Measurements from ENCODE around the gene CXXC4. TPM values are rescaled to one million over a fixed set of nuclear protein-coding genes. Genes with fewer than 3 reads are reported as not detected.

Gene CXXC4
- total RNA-seq, 1 experiment from 2014 or later, result not detected

GRCh38 chr4:104502471-104502870 is 7.8 kb upstream of the CXXC4 start:
- no peak overlapping the region for H3K4me3 Mint-ChIP-seq (ENCODE audit: unreplicated experiment)
- intact Hi-C loops (cut with micrococcal nuclease), result no loop called here
- no peaks in the 10 kb centered on the region for H3K9me3 Mint-ChIP-seq (ENCODE audit: unreplicated experiment)
- CTCF ChIA-PET, result interaction anchor here (0.6 kb wide), 1 partner anchor 244 kb away, joined by 3 read pairs; no protein-coding TSS in a partner anchor
- BruUV-seq (replicated peaks), result no TSS peak
- no peak for DNase-seq (ENCODE audit: unreplicated experiment)
- H3K27me3 Mint-ChIP-seq (ENCODE audit: insufficient read depth, unreplicated experiment), result no peaks in the 10 kb centered on the region
- TF ChIP-seq CTCF (IDR thresholded peaks at IDR 0.05; ENCODE audit: unreplicated experiment), result no peak
- no peaks in the 10 kb centered on the region for H3K36me3 Mint-ChIP-seq (ENCODE audit: insufficient read depth, unreplicated experiment)
- POLR2A ChIA-PET, result no interaction called here
- no peak overlapping the region for H3K27ac Mint-ChIP-seq (ENCODE audit: low read depth, unreplicated experiment)
- H3K4me1 Mint-ChIP-seq (ENCODE audit: insufficient read depth, unreplicated experiment), result no peaks in the 10 kb centered on the region

- intact Hi-C loops (cut with micrococcal nuclease), result no loop called here
- no peak for TF ChIP-seq CTCF (IDR thresholded peaks at IDR 0.05; ENCODE audit: unreplicated experiment)
- no TSS peak for BruUV-seq (replicated peaks)
- Mint-ChIP-seq H3K4me3 (ENCODE audit: unreplicated experiment) (no peak overlapping the region), H3K4me1 (ENCODE audit: insufficient read depth, unreplicated experiment) (no peaks in the 10 kb centered on the region), H3K36me3 (ENCODE audit: insufficient read depth, unreplicated experiment) (no peaks in the 10 kb centered on the region), H3K27ac (ENCODE audit: low read depth, unreplicated experiment) (no peak overlapping the region), H3K9me3 (ENCODE audit: unreplicated experiment) (no peaks in the 10 kb centered on the region), H3K27me3 (ENCODE audit: insufficient read depth, unreplicated experiment) (no peaks in the 10 kb centered on the region)
- ChIA-PET CTCF (interaction anchor here (0.6 to 0.7 kb wide), 3 partner anchors 238 to 648 kb away, joined by 3 to 4 read pairs (median 3); no protein-coding TSS in a partner anchor), POLR2A (no interaction called here)
- DNase-seq (ENCODE audit: unreplicated experiment), result no peak
Measured at GRCh38 chr4:104501290-104501689, 6.6 kb upstream of the CXXC4 start.

GRCh38 chr4:104500442-104500841 is 5.7 kb upstream of the CXXC4 start:
- intact Hi-C loops (cut with micrococcal nuclease), result no loop called here
- Mint-ChIP-seq H3K9me3 (ENCODE audit: unreplicated experiment) (no peaks in the 10 kb centered on the region), H3K36me3 (ENCODE audit: insufficient read depth, unreplicated experiment) (no peaks in the 10 kb centered on the region), H3K27me3 (ENCODE audit: insufficient read depth, unreplicated experiment) (no peaks in the 10 kb centered on the region), H3K27ac (ENCODE audit: low read depth, unreplicated experiment) (no peak overlapping the region), H3K4me3 (ENCODE audit: unreplicated experiment) (no peak overlapping the region), H3K4me1 (ENCODE audit: insufficient read depth, unreplicated experiment) (no peaks in the 10 kb centered on the region)
- no TSS peak for BruUV-seq (replicated peaks)
- CTCF ChIA-PET, result interaction anchor here (1.1 kb wide), 1 partner anchor 9 kb away, joined by 3 read pairs; no protein-coding TSS in a partner anchor
- POLR2A ChIA-PET, result no interaction called here
- DNase-seq (ENCODE audit: unreplicated experiment), result no peak
- no peak for TF ChIP-seq CTCF (IDR thresholded peaks at IDR 0.05; ENCODE audit: unreplicated experiment)

GRCh38 chr4:104494185-104494584 is 509 bp downstream of the CXXC4 start:
- CTCF ChIA-PET, result interaction anchor here (0.6 to 0.8 kb wide), 5 partner anchors 181 to 1221 kb away, joined by 3 to 5 read pairs (median 4); no protein-coding TSS in a partner anchor
- peak overlapping the region; percentile 82 for H3K27ac Mint-ChIP-seq (ENCODE audit: low read depth, unreplicated experiment)
- H3K27me3 Mint-ChIP-seq (ENCODE audit: insufficient read depth, unreplicated experiment), result no peaks in the 10 kb centered on the region
- POLR2A ChIA-PET, result interaction anchor here (0.6 to 1.4 kb wide), 3 partner anchors 18 to 995 kb away, joined by 3 to 4 read pairs (median 4); partner anchors contain the start of gene PPA2
- H3K4me1 Mint-ChIP-seq (ENCODE audit: insufficient read depth, unreplicated experiment), result peaks cover 21% of the 10 kb centered on the region
- intact Hi-C loops (cut with micrococcal nuclease), result no loop called here
- no peak for DNase-seq (ENCODE audit: unreplicated experiment)
- H3K9me3 Mint-ChIP-seq (ENCODE audit: unreplicated experiment), result no peaks in the 10 kb centered on the region
- no TSS peak for BruUV-seq (replicated peaks)
- TF ChIP-seq CTCF (IDR thresholded peaks at IDR 0.05; ENCODE audit: unreplicated experiment), result no peak
- no peaks in the 10 kb centered on the region for H3K36me3 Mint-ChIP-seq (ENCODE audit: insufficient read depth, unreplicated experiment)
- H3K4me3 Mint-ChIP-seq (ENCODE audit: unreplicated experiment), result peak overlapping the region; percentile 88
